A673 (cell line): ENCODE results near the gene RPP38.

ENCODE experiments used
- EZH2 ChIP-seq: fragments of 200-600 bp; sonication (generic); IDR thresholded peaks from 2 replicates; pipeline ENCODE4 v1.6.1; 2017; ENCODE audit warnings: borderline replicate concordance, low read depth, mild to moderate bottlenecking, mixed read lengths, antibody characterized with exemption, low read length; ENCODE audit not compliant: poor library complexity, severe bottlenecking
- TF ChIP-seq, protein P1 (sequence below): fragments of 300-800, 200-600 bp; sonication (generic); conservative IDR thresholded peaks from 2 replicates; pipeline ENCODE4 v1.5.1; 2017; ENCODE audit warnings: low read depth, mild to moderate bottlenecking, antibody characterized with exemption, low read length, moderate library complexity, mixed read lengths

DNA sequence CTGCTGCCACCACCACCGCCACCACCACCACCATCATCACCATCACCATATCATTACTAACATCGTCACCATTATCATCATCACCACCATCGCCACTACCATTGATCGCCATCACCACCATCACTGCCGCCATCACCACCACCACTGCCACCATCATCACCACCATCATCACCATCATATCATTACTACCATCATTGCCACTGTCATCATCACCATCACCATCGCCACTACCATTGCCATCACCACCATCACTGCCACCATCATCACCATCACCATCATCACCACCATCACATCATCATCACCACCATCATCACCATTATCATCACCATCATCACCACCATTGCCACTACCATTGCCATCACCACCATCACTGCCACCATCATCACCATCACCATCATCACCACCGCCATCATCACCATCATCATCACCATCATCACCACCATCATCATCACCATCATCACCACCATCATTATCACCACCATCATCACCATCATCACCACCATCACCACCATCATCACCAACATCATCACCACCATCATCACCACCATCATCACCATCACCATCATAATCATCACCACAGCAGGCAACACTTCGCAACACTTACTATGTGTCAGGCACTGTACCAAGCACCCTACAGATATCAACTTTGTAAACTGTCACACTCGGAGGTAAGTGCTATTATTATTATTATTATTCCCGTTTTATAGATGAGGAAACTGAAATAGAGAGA, 52.1 kb downstream of the RPP38 start:
- TF ChIP-seq, protein P1, sequence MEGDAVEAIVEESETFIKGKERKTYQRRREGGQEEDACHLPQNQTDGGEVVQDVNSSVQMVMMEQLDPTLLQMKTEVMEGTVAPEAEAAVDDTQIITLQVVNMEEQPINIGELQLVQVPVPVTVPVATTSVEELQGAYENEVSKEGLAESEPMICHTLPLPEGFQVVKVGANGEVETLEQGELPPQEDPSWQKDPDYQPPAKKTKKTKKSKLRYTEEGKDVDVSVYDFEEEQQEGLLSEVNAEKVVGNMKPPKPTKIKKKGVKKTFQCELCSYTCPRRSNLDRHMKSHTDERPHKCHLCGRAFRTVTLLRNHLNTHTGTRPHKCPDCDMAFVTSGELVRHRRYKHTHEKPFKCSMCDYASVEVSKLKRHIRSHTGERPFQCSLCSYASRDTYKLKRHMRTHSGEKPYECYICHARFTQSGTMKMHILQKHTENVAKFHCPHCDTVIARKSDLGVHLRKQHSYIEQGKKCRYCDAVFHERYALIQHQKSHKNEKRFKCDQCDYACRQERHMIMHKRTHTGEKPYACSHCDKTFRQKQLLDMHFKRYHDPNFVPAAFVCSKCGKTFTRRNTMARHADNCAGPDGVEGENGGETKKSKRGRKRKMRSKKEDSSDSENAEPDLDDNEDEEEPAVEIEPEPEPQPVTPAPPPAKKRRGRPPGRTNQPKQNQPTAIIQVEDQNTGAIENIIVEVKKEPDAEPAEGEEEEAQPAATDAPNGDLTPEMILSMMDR = no peak
- TF ChIP-seq EZH2 = no peak
